ENCODE data around the gene PCID2.

The PCID2 gene

DNA sequence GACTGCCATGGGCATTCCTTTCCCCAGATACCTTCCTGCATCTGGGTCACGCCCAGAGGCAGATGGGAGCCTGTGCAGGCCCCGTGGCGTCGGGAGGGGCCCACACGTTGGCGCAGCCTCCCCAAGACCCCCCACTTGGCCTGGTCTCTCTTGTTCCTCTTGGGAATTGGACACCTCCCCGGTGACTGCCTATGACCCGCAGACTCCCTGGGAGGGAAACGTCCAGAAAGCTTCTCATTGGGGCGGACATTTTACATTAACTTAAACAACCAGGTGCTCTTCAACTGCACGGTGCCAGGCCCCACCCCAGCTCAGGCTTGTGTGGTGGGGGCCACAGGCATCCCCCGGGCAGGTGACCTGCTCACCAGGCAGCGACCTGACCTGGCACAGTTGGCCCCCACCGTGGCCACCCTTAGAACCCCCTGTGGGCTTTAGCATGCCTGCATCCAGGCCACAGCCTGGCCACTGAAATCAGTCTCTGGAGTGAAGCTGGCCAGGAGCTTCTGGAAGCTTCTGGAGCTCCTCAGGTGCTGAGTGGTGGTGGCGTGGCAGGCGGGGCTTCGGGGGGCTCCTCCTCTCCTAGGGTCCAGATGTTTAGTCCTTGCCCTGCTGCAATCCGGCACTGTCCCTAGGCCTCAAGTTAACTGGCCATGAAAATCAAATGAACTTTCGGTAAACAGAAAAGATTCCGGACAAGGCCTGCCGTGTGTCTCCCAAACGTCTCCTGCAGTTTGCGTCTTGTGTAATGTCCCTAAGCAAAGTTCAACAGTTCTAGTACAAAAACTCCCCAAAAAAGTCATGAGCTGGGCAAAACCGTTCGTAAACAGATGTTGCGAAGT, 58.5 kb downstream of the PCID2 start:
- TF ChIP-seq, protein P1, sequence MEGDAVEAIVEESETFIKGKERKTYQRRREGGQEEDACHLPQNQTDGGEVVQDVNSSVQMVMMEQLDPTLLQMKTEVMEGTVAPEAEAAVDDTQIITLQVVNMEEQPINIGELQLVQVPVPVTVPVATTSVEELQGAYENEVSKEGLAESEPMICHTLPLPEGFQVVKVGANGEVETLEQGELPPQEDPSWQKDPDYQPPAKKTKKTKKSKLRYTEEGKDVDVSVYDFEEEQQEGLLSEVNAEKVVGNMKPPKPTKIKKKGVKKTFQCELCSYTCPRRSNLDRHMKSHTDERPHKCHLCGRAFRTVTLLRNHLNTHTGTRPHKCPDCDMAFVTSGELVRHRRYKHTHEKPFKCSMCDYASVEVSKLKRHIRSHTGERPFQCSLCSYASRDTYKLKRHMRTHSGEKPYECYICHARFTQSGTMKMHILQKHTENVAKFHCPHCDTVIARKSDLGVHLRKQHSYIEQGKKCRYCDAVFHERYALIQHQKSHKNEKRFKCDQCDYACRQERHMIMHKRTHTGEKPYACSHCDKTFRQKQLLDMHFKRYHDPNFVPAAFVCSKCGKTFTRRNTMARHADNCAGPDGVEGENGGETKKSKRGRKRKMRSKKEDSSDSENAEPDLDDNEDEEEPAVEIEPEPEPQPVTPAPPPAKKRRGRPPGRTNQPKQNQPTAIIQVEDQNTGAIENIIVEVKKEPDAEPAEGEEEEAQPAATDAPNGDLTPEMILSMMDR (IDR thresholded peaks at IDR 0.05): no peak
- DNase-seq (ENCODE audit: low spot score): peak; percentile 67
- Histone ChIP-seq H3K27ac (no peak overlapping the region), H3K4me3 (no peak overlapping the region)

DNA sequence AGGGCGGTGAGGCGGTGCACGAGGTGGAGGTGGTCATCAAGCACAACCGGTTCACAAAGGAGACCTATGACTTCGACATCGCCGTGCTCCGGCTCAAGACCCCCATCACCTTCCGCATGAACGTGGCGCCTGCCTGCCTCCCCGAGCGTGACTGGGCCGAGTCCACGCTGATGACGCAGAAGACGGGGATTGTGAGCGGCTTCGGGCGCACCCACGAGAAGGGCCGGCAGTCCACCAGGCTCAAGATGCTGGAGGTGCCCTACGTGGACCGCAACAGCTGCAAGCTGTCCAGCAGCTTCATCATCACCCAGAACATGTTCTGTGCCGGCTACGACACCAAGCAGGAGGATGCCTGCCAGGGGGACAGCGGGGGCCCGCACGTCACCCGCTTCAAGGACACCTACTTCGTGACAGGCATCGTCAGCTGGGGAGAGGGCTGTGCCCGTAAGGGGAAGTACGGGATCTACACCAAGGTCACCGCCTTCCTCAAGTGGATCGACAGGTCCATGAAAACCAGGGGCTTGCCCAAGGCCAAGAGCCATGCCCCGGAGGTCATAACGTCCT, 59.4 kb downstream of the PCID2 start:
- Histone ChIP-seq H3K27ac (no peak overlapping the region), H3K4me3 (no peak overlapping the region)
- peak; percentile 67 for DNase-seq (ENCODE audit: low spot score)
- TF ChIP-seq, protein P1 (IDR thresholded peaks at IDR 0.05): no peak

DNA sequence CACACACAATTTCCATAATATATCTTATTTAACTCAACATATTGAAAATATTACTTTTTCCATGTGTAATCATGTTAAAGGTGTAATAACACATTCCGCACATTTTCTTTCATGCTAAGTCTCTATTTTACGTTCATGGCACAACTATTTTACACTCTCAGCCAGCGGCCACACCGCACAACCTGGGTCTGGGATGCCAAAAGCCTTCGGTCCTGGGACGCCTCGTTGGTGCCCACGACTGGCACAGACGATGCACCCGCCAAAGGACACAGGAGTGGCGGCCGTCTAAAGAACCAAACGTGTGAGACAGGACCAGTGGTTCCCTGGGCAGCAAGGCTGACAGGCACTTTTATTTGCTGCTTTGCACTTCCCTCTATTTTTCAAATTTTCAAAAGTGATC, 60.1 kb downstream of the PCID2 start:
- TF ChIP-seq, protein P1 (IDR thresholded peaks at IDR 0.05): no peak
- Histone ChIP-seq H3K27ac (no peak overlapping the region), H3K4me3 (no peak overlapping the region)
- peak; percentile 41 for DNase-seq (ENCODE audit: low spot score)

DNA sequence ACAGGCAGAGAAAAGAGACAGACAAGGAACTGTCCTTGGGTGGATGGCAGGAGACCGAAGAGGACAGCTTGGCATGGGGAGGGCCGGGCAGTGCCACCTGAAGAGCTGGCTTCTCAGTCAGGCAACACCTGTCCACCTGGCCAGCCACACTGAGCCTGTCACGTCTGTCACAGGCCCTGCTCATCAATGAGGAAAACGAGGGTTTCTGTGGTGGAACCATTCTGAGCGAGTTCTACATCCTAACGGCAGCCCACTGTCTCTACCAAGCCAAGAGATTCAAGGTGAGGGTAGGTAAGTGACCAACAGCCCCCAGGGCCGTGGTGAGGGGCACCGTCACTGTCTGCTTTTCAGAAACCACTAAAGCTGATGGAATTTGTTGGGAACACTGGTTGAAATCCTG, 61.3 kb downstream of the PCID2 start:
- Histone ChIP-seq H3K27ac (no peak overlapping the region), H3K4me3 (no peak overlapping the region)
- peak; percentile 52 for DNase-seq (ENCODE audit: low spot score)
- TF ChIP-seq, protein P1 (IDR thresholded peaks at IDR 0.05): no peak

DNA sequence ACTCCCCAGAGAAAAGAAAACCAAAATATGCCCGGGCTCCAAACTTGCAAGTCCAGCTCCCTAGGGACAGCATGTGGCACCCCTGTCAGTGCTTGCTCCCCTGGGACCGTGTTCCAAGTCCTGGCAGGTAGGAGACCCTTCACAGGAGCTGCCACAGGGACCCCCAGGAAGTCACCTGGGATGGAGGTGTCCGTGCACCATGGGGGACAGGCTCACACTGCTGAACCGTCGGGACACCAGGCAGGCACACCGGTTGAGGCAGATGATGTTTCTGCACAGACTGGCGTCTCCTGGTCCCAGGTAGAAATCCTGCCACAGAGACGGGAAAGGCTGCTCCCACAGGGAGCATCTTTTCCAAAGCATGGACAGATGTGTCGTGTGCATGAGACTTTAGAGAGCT, 61.7 kb downstream of the PCID2 start:
- Histone ChIP-seq H3K27ac (no peak overlapping the region), H3K4me3 (no peak overlapping the region)
- TF ChIP-seq, protein P1 (IDR thresholded peaks at IDR 0.05): no peak
- DNase-seq (ENCODE audit: low spot score): peak; percentile 49

DNA sequence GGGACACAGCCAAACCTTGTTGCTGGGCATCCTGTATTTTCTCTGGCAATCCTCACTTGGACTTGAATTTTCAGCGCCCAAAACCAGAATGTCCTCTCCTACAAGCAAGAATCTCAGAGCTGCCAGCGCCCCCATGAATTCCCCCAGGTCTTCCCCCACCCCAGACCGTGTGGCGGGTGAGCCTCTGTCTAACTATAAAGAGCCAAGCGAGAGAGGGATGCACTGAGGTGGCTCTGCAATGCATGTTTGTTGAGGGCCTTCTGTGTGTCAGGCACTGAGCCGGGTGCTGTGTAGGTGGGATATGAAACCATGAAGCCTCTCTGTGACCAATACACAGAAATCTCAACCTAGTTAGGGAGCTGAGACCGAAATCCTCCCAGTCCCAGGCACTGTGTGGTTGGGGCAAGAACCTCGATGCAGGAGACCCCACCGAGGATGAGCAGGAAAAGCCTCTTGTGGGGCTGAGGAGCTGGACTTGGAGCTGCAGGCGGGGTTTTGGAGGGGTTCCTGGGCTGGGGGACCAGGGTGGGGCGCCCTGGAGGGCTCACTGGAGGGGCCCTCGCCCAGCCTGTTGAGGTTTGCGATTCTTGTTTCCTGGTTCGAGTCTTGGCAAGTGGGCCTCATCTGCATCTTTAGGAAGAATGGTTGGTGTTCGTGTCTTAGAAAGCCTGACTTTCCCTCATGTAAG, 62.4 kb downstream of the PCID2 start:
- TF ChIP-seq, protein P1 (IDR thresholded peaks at IDR 0.05): no peak
- DNase-seq (ENCODE audit: low spot score): peak; percentile 50
- no peak overlapping the region for H3K27ac ChIP-seq
- H3K4me3 ChIP-seq: no peak overlapping the region

Measured in coronary artery (tissue), 2 donors.